ENCODE data around the gene ITGA8.

Gene ITGA8

DNA sequence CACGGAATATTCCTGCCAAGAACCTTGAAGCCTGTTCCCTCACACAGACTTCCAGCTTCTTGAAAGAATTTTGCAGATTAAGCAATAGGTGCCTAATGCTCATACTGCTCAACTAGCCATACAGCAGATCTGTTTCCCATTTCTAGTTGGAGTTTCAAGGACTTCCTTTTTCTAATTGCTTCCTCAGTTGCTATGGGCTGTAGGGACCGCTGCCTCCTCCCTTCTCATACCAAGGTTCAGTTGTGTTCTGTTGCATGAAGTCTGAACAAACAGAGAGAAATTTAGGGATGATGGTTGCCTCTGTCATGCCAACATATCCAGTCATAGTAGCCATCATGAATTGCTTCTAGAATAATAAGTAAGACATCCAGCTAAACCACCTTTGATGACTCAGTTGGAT, 6.8 kb downstream of the ITGA8 start:
- peak; percentile 58 for DNase-seq (ENCODE audit: low read depth)
- no peak overlapping the region for H3K4me3 ChIP-seq (ENCODE audit: control insufficient read depth, low read depth, low read length)
- no peak for TF ChIP-seq CTCF (conservative IDR thresholded peaks at IDR 0.05; ENCODE audit: control insufficient read depth, insufficient read depth, low read depth, low read length)

- no peak overlapping the region for H3K4me3 ChIP-seq (ENCODE audit: control insufficient read depth, low read depth, low read length)
- TF ChIP-seq CTCF (conservative IDR thresholded peaks at IDR 0.05; ENCODE audit: control insufficient read depth, insufficient read depth, low read depth, low read length): no peak
- DNase-seq (ENCODE audit: low read depth): no peak
Measured at GRCh38 chr10:15710455-15710854, 9.3 kb downstream of the ITGA8 start.

DNA sequence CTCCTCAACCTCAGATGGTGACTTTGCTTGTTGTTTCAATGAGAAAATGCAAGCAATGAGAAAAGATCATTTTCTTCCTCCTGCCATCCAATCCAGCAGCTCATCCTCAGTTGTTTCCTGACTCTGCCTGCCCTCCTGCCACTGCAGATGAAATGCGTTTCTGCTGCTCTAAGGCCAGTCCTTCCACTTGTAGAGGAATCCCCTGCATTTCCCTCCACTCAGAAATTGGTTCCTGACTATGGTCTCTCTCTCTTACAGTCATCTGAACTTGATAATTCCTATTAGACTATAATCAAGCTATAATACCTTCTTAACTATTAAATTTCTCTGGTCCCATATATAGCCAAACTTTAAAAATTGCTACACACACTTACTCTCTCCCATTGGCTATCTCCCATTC, 14.4 kb downstream of the ITGA8 start:
- TF ChIP-seq CTCF (conservative IDR thresholded peaks at IDR 0.05; ENCODE audit: control insufficient read depth, insufficient read depth, low read depth, low read length): no peak
- DNase-seq (ENCODE audit: low read depth): no peak
- H3K4me3 ChIP-seq (ENCODE audit: control insufficient read depth, low read depth, low read length): no peak overlapping the region

- DNase-seq (ENCODE audit: low read depth): peak; percentile 20
- H3K4me3 ChIP-seq (ENCODE audit: control insufficient read depth, low read depth, low read length): no peak overlapping the region
- TF ChIP-seq CTCF (conservative IDR thresholded peaks at IDR 0.05; ENCODE audit: control insufficient read depth, insufficient read depth, low read depth, low read length): no peak
Measured at GRCh38 chr10:15704581-15704968, 15.1 kb downstream of the ITGA8 start.

- no peak for DNase-seq (ENCODE audit: low read depth)
- H3K4me3 ChIP-seq (ENCODE audit: control insufficient read depth, low read depth, low read length): no peak overlapping the region
- TF ChIP-seq CTCF (conservative IDR thresholded peaks at IDR 0.05; ENCODE audit: control insufficient read depth, insufficient read depth, low read depth, low read length): no peak
Measured at GRCh38 chr10:15703944-15704580, 15.7 kb downstream of the ITGA8 start.

- TF ChIP-seq CTCF (conservative IDR thresholded peaks at IDR 0.05; ENCODE audit: control insufficient read depth, insufficient read depth, low read depth, low read length): no peak
Measured at GRCh38 chr10:15703151-15703880, 16.4 kb downstream of the ITGA8 start.

More at GRCh38 chr10:15703151-15703880, 16.4 kb downstream of the ITGA8 start:
- peak; percentile 59 for DNase-seq (ENCODE audit: low read depth)
- no peak overlapping the region for H3K4me3 ChIP-seq (ENCODE audit: control insufficient read depth, low read depth, low read length)
